Globus pallidus (tissue), 1 donor: ENCODE results near the gene NFKBIZ.
A peak's percentile ranks its signal among the peaks of the same experiment; 100 is the strongest.
"Not testable (repeated sequence)": the region's sequence is repeated elsewhere in the genome, so short reads cannot be mapped to it uniquely, and the experiment has no call there.

Experiments used
- DNase-seq: peaks from one replicate; pipeline ENCODE4 v3.0.0-alpha.2; 2015; ENCODE audit warnings: low spot score

Gene NFKBIZ

DNA sequence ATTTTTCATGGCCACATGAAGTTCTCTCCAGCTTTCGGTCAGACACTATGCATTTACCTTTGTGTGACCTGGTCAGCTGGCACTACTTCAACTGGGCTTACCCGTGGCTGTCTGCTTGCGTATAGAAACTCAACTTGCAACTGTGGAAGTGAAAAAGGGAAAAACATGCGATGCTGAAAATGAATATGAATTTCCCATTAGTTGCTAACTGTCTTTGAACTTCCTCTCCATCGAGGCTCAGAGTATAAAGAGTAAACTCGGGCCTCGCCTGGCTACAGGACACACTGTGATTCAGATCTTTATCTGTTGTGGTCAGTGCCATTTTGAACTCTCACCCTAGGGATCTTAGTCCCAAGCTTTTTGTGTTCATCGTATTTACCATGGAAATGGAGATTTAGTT lies 26.8 kb downstream of the NFKBIZ start:
- DNase-seq, result no peak

DNA sequence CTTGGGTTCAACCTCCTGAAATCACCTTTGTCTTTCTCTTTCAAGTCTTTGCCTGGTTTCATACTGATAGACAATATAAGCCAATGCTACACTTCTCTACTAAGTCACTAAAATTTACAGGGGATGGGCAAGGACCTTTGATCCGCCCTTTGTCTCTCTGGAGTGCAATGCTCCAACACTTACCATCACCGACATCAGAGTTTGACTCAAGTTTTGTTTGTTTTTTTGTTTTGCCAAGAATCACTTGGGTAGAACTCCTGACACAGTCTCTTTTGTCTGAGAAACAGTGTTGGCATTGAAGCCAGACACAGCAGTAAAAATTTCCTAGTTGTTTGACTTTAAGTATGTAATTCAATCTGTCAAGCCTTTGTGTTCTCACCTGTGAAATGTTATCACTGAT lies 29.3 kb downstream of the NFKBIZ start:
- DNase-seq, result no peak

DNA sequence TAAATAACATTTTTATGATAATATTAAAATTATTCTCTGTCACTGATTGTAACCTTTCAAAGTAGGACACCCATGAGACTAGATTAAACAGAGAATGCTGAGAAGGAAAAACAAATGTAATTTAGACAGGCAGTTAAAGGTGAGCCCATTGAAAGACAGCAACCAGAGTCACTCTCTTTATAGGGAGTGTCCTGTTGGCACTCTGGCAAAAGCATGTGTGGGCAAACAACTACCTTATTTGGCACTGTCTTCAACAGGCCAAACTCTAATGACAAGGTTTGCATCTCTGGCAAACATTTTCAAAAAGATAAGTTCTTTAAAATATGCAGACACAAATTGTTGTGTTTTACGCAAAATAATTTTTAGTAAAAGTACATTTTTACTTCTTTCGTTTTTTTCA lies 29.8 kb downstream of the NFKBIZ start:
- DNase-seq, result no peak

DNA sequence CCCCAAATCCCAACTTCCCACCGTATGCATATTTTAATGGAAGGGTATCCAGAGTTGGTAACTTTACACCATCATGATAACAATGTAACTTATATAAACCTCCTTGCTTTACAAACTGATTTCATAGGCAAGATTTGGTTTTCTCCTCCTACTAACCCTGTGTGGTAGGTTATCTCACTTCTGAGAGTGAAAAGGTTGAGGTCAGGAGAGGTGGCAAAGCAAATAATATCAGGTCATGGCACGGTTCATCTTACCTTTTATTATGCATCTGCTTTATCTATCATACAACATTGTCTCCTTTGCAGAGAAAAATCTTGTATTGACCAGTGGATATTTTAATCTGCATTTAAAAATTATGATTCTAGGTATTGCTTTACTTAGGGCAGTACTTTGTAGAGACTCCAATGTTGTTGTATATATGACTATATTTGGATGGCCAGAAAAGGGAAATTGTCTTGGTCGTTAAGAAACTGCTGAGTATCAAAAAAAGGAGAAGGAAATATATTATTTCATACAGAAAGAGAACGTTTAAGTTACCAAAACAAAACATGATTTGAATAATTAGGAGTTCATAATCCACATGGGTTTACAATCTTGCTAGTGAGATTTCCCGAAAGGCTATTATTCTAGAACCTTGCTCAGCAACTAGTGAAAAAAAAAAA lies 30.4 kb downstream of the NFKBIZ start:
- DNase-seq, result no peak

DNA sequence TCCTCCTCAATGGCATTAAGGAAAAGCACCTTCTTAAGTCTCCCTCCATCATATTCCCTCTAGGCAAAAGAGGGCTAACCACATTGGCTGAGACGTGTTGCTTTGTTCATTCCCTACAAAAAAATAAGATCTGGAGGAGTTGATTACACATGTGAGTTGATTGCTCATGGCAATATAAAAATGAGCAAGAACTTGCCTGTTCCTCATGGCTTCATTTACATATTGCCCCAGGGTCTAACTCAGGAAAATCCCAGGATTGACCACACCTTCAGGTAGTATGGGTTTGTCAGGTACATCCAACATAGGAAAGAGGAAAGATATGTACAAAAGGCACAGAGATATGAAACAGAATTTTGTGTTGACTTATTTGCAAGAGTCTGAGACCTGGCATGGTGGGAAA lies 35.5 kb downstream of the NFKBIZ start:
- no peak for DNase-seq

- DNase-seq, result not testable (repeated sequence)
Observed at GRCh38 chr3:101885584-101885983, 36.3 kb downstream of the NFKBIZ start.

DNA sequence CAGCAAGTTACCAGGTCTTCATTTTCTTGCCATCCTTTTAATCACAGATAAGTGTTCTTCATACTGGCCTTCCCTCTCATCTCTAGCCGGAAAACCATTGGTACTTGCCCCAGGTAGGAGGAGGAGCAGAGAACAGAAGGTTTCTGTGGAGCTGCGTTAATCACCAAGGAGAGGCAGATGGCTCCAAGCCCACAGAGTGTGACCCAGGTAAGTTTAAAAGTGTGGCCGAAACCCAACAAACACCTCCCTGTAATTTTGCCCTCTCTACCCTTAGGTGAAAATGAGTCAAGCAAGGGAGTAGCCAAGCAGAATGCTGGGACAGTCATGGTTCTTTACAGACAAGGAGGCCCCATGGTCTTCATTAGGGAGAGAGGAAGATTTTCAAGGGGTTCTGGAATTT lies 37.3 kb downstream of the NFKBIZ start:
- DNase-seq, result no peak

DNA sequence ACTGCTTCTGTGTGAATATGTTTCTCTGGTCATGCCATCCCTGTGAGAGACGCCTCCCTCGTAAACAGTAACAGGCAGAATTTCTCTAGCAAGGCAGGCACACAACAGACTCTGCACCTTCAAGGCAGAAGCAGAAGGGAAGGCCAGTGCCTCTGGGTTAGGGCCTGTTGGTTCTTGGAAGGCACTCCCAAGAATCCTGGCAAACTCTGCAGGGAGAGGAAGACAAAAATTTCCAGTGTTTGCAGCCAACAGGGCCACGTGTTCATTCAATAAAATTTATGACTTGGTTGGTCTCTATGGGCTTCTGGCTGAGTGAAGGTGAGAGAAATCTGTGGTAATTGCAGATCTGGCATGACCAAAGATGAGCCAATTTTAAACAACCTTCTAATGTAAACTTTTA lies 39.3 kb downstream of the NFKBIZ start:
- DNase-seq, result no peak

- no peak for DNase-seq
Observed at GRCh38 chr3:101890716-101891115, 41.4 kb downstream of the NFKBIZ start.

DNA sequence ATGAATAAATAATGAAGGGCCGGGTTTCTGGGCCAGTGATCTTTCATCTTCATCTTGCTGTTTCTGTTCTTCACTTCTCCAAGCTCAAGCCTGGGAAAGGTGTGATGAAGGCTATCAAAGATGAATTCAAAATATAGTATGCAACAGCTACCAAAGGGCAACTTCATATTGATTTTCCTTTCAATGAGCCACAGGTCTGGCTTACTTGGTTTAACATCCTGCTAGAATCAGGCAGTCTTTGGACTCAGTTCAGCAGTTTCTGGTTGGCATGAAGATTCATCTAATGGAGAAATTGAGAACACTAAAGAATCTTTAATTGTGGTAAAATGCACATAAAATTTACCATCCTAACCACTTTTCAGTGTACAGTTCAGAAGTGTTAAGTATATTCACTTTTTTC lies 43.3 kb downstream of the NFKBIZ start:
- no peak for DNase-seq

DNA sequence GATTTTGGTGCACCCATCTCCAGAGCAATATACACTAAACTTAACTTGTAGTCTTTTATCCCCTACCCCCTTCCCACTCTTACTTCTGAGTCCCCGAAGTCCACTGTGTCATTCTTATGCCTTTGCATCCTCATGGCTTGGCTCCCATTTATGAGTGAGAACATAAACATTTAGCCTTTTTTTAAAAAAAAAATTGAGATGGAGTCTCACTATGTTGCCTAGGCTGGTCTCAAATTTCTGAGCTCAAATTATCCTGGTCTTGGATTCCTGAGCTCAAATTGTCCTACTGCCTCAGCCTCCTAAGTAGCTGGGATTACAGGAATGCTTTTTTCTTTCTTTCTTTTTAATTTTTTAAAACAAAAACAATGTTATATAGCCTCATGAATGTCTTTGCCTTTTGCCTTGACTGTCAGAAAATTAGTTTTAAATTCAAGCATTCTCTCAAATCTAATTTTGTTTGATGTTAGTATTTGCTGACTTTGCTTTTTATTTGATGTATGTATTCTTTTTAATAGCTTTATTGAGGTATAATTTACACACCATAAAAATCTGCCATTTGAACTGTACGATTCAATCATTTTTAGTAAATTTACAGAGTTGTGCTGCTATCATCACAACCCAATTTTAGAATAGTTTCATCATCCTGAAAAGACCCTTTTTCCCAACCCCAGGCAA lies 46.9 kb downstream of the NFKBIZ start:
- no peak for DNase-seq

DNA sequence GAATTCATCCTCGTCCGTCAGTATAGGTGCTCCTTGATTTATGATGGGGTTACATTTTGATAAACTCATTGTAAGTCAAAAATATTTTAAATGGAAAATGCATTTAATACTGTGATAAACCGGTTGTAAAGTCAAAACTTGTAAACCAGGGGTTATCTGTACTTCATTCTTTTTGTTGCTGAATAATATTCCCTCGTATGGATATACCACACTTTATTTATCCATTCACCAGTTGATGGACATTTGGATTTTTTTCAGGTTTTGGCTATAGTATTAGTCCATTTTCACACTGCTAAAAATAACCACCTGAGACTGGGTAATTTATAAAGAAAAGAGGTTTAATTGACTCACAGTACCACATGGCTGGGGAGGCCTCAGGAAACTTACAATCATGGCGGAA lies 47.7 kb downstream of the NFKBIZ start:
- DNase-seq, result no peak

- no peak for DNase-seq
Observed at GRCh38 chr3:101898039-101898438, 48.7 kb downstream of the NFKBIZ start.

DNA sequence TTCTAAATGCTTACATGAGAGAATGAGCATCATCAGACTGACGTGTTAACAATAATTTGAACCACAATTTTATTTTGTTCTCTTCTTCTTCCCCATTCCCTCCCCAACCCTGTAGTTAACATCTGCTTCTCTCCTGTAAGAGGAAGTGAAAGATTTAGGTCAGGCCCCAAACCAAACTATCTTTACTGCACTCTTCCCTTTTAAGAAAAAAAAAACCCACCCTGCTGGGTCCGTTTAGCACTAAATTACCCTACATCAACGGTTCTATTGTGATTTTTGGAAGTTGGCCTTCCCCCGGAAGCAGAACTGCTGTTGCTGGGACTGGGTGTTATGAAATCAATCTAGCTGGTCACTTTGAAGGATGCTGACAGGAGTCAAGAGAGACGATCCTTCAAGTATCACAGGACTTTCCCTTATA lies 49.4 kb downstream of the NFKBIZ start:
- peak; percentile 64 for DNase-seq

DNA sequence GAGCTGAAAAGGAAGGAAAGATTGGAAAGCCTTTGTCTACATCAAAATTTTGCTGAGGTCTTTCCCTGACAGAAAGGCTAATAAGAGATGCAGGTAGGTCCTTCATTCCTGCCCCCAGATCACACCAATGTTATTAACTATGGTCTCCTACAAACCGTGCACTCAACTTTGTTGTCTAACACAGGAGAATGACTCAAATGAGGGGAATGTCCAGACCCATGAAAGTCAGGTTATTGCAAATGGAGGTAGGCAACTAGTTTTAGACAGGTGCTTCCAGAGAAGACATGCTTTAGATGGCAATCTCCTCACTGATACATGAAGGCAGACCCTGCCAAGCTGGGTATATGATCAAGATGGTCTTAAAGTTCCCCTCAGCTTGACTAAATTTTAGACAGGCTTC lies 51.0 kb downstream of the NFKBIZ start:
- no peak for DNase-seq

- no peak for DNase-seq
Observed at GRCh38 chr3:101900736-101901135, 51.4 kb downstream of the NFKBIZ start.

DNA sequence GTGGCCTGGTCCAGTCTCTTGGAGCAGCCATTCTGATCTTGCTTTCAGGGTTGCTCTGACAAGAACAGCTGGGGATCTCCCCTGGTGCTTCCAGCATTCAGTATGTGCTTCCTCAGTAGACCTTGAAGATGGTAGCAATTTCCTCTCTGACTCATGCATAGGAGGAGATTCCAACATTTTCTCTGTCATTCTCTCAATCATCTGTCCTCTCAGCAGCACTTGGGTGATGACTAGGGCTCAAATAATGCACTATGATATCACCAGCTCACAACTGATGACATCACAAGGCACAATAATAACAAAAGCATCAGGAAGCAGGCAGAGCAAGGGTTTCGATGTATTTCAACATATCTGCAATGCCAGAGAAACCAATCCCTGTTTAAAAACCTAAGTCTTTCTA lies 52.7 kb downstream of the NFKBIZ start:
- DNase-seq, result no peak

DNA sequence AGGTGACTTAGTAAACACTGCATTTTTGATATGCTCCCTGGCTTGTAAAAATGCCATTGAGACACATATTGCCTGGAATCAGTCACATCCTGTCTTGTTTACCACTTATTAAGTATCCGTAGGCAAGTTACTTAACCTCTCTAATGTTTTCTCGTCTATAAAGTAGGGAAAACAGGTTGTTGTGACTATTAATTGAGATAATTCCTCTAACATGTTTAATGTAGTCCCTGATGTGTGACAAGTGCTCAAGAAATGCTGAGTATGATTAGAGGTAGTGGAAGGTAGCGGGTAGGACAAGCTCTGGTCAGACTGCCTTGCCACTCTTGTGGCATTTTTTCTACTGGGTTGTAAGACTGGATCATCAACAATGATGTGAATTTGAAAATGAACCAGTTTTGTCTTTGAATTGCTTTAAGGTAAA lies 54.1 kb downstream of the NFKBIZ start:
- DNase-seq, result no peak

DNA sequence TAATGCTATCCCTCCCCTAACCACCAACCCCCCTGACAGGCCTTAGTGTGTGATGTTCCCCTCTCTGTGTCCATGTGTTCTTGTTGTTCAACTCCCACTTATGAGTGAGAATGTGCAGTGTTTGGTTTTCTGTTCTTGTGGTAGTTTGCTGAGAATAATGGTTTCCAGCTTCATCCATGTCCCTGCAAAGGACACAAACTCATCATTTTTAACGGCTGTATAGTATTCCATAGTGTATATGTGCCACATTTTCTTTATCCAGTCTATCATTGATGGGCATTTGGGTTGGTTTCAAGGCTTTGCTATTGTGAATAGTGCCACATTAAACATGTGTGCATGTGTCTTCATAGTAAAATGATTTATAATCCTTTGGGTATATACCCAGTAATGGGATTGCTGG lies 56.3 kb downstream of the NFKBIZ start:
- DNase-seq, result not testable (repeated sequence)
